Common myeloid progenitor, CD34-positive (primary cell): ENCODE results near the gene COX15.

ENCODE experiments used
- CTCF ChIA-PET: fragments of 350-600 bp; sonication (Branson Sonifier 250); formaldehyde crosslinking; loops from one replicate; lab custom pipeline; 2021; ENCODE audit warnings: antibody characterized with exemption; lab: Charles Lee
- POLR2A ChIA-PET: fragments of 350-600 bp; sonication (Branson Sonifier 250); formaldehyde crosslinking; loops from one replicate; lab custom pipeline; 2021; ENCODE audit warnings: antibody characterized with exemption; lab: Charles Lee
- DNase-seq, 3 donors: peaks; one replicate each; pipeline versions ENCODE4 v3.0.0 to v3.0.0-alpha.2; 2013
- H3K27ac ChIP-seq, 2 experiments: 1 replicate in 1 of 2; 2 replicates in 1 of 2; pipeline ENCODE4 v1.7.0; 2013; ENCODE audit warnings: inconsistent platforms in 2 of 2, low read length in 2 of 2, mild to moderate bottlenecking in 2 of 2, low read depth in 1 of 2, moderate library complexity in 1 of 2; ENCODE audit not compliant: severe bottlenecking in 2 of 2, insufficient read depth in 1 of 2, poor library complexity in 1 of 2
- H3K27me3 ChIP-seq, 5 experiments: replicated peaks in 2 of 5; 1 replicate in 3 of 5; 2 replicates in 2 of 5; pipeline versions ENCODE4 v1.6.1 to v1.7.0; 2013; ENCODE audit warnings: low read length in 4 of 5, mild to moderate bottlenecking in 2 of 5, moderate library complexity in 2 of 5, inconsistent platforms in 1 of 5; ENCODE audit not compliant: insufficient read depth in 5 of 5, control insufficient read depth in 4 of 5
- H3K36me3 ChIP-seq, 4 experiments: 1 replicate in 2 of 4; 2 replicates in 2 of 4; pipeline versions ENCODE4 v1.6.1 to v1.7.0; 2013; ENCODE audit warnings: low read length in 3 of 4, control low read depth in 1 of 4, mild to moderate bottlenecking in 1 of 4; ENCODE audit not compliant: control insufficient read depth in 4 of 4, insufficient read depth in 4 of 4
- H3K4me1 ChIP-seq, 4 experiments: 1 replicate in 3 of 4; 2 replicates in 1 of 4; pipeline versions ENCODE4 v1.6.1 to v1.7.1; 2013; ENCODE audit warnings: low read length in 3 of 4, mild to moderate bottlenecking in 3 of 4, control low read depth in 1 of 4, inconsistent platforms in 1 of 4, moderate library complexity in 1 of 4; ENCODE audit not compliant: control insufficient read depth in 4 of 4, insufficient read depth in 4 of 4; ENCODE audit errors: control extremely low read depth in 1 of 4
- H3K4me3 ChIP-seq, 7 experiments: 1 replicate in 4 of 7; 2 replicates in 3 of 7; pipeline versions ENCODE4 v1.5.1 to v1.7.0; 2013; ENCODE audit warnings: mild to moderate bottlenecking in 7 of 7, low read length in 6 of 7, moderate library complexity in 6 of 7, inconsistent platforms in 2 of 7, low read depth in 2 of 7, control low read depth in 1 of 7; ENCODE audit not compliant: insufficient read depth in 4 of 7, control insufficient read depth in 1 of 7; ENCODE audit errors: extremely low read depth in 1 of 7
- H3K9me3 ChIP-seq, 5 experiments: 1 replicate in 4 of 5; 2 replicates in 1 of 5; pipeline versions ENCODE4 v1.6.1 to v1.7.1; 2013; ENCODE audit warnings: low read length in 4 of 5, mild to moderate bottlenecking in 2 of 5, inconsistent platforms in 1 of 5, low read depth in 1 of 5, moderate library complexity in 1 of 5; ENCODE audit not compliant: control insufficient read depth in 4 of 5, insufficient read depth in 2 of 5; ENCODE audit errors: control extremely low read depth in 1 of 5
- WGBS: methylation state at CpG from one replicate; pipeline ENCODE4 v1.1.5; 2013; ENCODE audit not compliant: insufficient coverage; 5-methylcytosine and 5-hydroxymethylcytosine counted together

Gene COX15

GRCh38 chr10:99768556-99768955 is 36.6 kb upstream of the COX15 start:
- no peak for DNase-seq
- Histone ChIP-seq H3K9me3 (no peaks in the 10 kb centered on the region), H3K27me3 (no peaks in the 10 kb centered on the region), H3K36me3 (no peaks in the 10 kb centered on the region), H3K4me1 (no peaks in the 10 kb centered on the region), H3K27ac (no peak overlapping the region), H3K4me3 (no peak overlapping the region)
- 100% methylated on average over 2 of the region's 2 CpGs for WGBS
- POLR2A ChIA-PET, result no interaction called here
- CTCF ChIA-PET, result interaction anchor here (0.8 to 1.0 kb wide), 4 partner anchors 9 to 573 kb away, joined by 3 read pairs; no protein-coding TSS in a partner anchor

- Histone ChIP-seq H3K36me3 (no peaks in the 10 kb centered on the region), H3K4me3 (no peak overlapping the region), H3K27me3 (no peaks in the 10 kb centered on the region), H3K4me1 (no peaks in the 10 kb centered on the region), H3K9me3 (no peaks in the 10 kb centered on the region), H3K27ac (no peak overlapping the region)
- 100% methylated on average over 1 of the region's 5 CpGs for WGBS
- CTCF ChIA-PET, result interaction anchor here (1.0 kb wide), 2 partner anchors 268 to 574 kb away, joined by 3 read pairs; no protein-coding TSS in a partner anchor
- DNase-seq, result no peak
- POLR2A ChIA-PET, result no interaction called here
These were observed 36.0 kb upstream of the COX15 start for GRCh38 chr10:99767901-99768300.

- no peak for DNase-seq
- H3K4me1 ChIP-seq, result no peaks in the 10 kb centered on the region
- no peaks in the 10 kb centered on the region for H3K9me3 ChIP-seq
- POLR2A ChIA-PET, result no interaction called here
- peaks cover 1 to 3% (median 2%) of the 10 kb centered on the region in 4 experiments for H3K36me3 ChIP-seq
- CTCF ChIA-PET, result interaction anchor here (0.9 to 1.1 kb wide), 2 partner anchors 15 to 23 kb away, joined by 3 read pairs; no protein-coding TSS in a partner anchor
- no peaks in the 10 kb centered on the region for H3K27me3 ChIP-seq
- H3K4me3 ChIP-seq, result no peak overlapping the region
- 92% methylated on average over 4 of the region's 8 CpGs for WGBS
- no peak overlapping the region for H3K27ac ChIP-seq
These were observed 34.4 kb upstream of the COX15 start for GRCh38 chr10:99766302-99766681.

GRCh38 chr10:99765672-99766301 is 33.9 kb upstream of the COX15 start:
- POLR2A ChIA-PET, result no interaction called here
- Histone ChIP-seq H3K27me3 (no peaks in the 10 kb centered on the region), H3K4me1 (no peaks in the 10 kb centered on the region), H3K27ac (no peak overlapping the region), H3K36me3 (peaks cover 2 to 8% (median 6%) of the 10 kb centered on the region in 4 experiments), H3K9me3 (no peaks in the 10 kb centered on the region), H3K4me3 (no peak overlapping the region)
- DNase-seq, result peak in 1 of 3 donors; percentile 23
- 87% methylated on average over 3 of the region's 4 CpGs for WGBS
- CTCF ChIA-PET, result interaction anchor here (0.9 to 1.1 kb wide), 2 partner anchors 15 to 24 kb away, joined by 3 read pairs; no protein-coding TSS in a partner anchor

- Histone ChIP-seq H3K27me3 (no peaks in the 10 kb centered on the region), H3K27ac (no peak overlapping the region), H3K4me1 (no peaks in the 10 kb centered on the region), H3K36me3 (peaks cover 20 to 50% (median 34%) of the 10 kb centered on the region in 4 experiments), H3K9me3 (no peaks in the 10 kb centered on the region), H3K4me3 (no peak overlapping the region)
- ChIA-PET CTCF (no interaction called here), POLR2A (no interaction called here)
- DNase-seq, result no peak
These were observed 29.4 kb upstream of the COX15 start for GRCh38 chr10:99761365-99761764.

GRCh38 chr10:99760321-99760720 is 28.4 kb upstream of the COX15 start:
- no peak overlapping the region for H3K27ac ChIP-seq
- H3K4me3 ChIP-seq, result no peak overlapping the region
- H3K9me3 ChIP-seq, result no peaks in the 10 kb centered on the region
- peaks cover 28 to 60% (median 43%) of the 10 kb centered on the region in 4 experiments for H3K36me3 ChIP-seq
- no peak for DNase-seq
- H3K27me3 ChIP-seq, result no peaks in the 10 kb centered on the region
- no peaks in the 10 kb centered on the region for H3K4me1 ChIP-seq
- ChIA-PET CTCF (interaction anchor here (0.7 kb wide), 1 partner anchor 9 kb away, joined by 3 read pairs; no protein-coding TSS in a partner anchor), POLR2A (no interaction called here)
- WGBS, result 100% methylated on average over 1 of the region's 1 CpG

- Histone ChIP-seq H3K4me3 (no peak overlapping the region), H3K4me1 (no peaks in the 10 kb centered on the region), H3K27me3 (no peaks in the 10 kb centered on the region), H3K9me3 (no peaks in the 10 kb centered on the region), H3K36me3 (peaks cover 32 to 76% (median 54%) of the 10 kb centered on the region in 4 experiments), H3K27ac (no peak overlapping the region)
- no peak for DNase-seq
- POLR2A ChIA-PET, result interaction anchor here (0.6 kb wide), 1 partner anchor 32 kb away, joined by 3 read pairs; no protein-coding TSS in a partner anchor
- CTCF ChIA-PET, result no interaction called here
- 94% methylated on average over 2 of the region's 2 CpGs for WGBS
These were observed 26.4 kb upstream of the COX15 start for GRCh38 chr10:99758211-99758891.
